Upper lobe of left lung (tissue), 4 donors: ENCODE measurements around the gene EYS.

ENCODE experiments used
- CTCF ChIP-seq, 6 experiments: fragments of 450-650 bp in 4 of 6; fragments of 200-600 bp in 2 of 6; sonication (generic) in 2 of 6; IDR thresholded peaks; one replicate each; pipeline ENCODE4 v1.5.1; 2016 to 2019; ENCODE audit warnings: antibody characterized with exemption in 6 of 6
- POLR2A ChIP-seq, 4 donors: fragments of 450-650 bp; IDR thresholded peaks; one replicate each; pipeline ENCODE4 v1.5.1; 2016 to 2017; ENCODE audit warnings: antibody characterized with exemption in 4 of 4, mild to moderate bottlenecking in 2 of 4

GRCh38 chr6:63975699-63976098 is 1731.3 kb downstream of the EYS start:
- TF ChIP-seq CTCF (IDR thresholded peaks at IDR 0.05) (no peak), POLR2A (IDR thresholded peaks at IDR 0.05) (no peak)
